B cell (primary cell): Measurements from ENCODE around the gene GLRA1. TPM values are rescaled to one million over a fixed set of nuclear protein-coding genes. Genes with fewer than 3 reads are reported as not detected.

ENCODE experiments used
- ATAC-seq: fragments of 200-7000 bp; cut with Tn5 transposase; one replicate; pipeline ENCODE4 v1.10.0; 2021; ENCODE audit warnings: low read depth, mild to moderate bottlenecking, moderate number of reproducible peaks, moderate library complexity
- CTCF ChIA-PET: fragments of 350-600 bp; sonication (Branson Sonifier 250); formaldehyde crosslinking; loops from one replicate; lab custom pipeline; 2021; ENCODE audit warnings: antibody characterized with exemption, inconsistent platforms; lab: Charles Lee
- POLR2A ChIA-PET: fragments of 350-600 bp; sonication (Branson Sonifier 250); formaldehyde crosslinking; loops from one replicate; lab custom pipeline; 2021; ENCODE audit warnings: antibody characterized with exemption; lab: Charles Lee
- DNase-seq: peaks from one replicate; pipeline ENCODE4 v3.0.0; 2013
- H2AFZ ChIP-seq: 2 replicates; pipeline ENCODE4 v1.6.1; 2012; ENCODE audit warnings: mild to moderate bottlenecking, low read depth, low read length; ENCODE audit not compliant: insufficient read depth, poor library complexity, severe bottlenecking
- H3K27ac ChIP-seq, 2 donors: 1 replicate in 1 of 2; 2 replicates in 1 of 2; pipeline ENCODE4 v1.5.1; 2012 to 2013; ENCODE audit warnings: low read length in 2 of 2, mild to moderate bottlenecking in 2 of 2, moderate library complexity in 1 of 2
- H3K27me3 ChIP-seq, 4 experiments: fragments of 200-600 bp in 1 of 4; sonication (generic) in 1 of 4; replicated peaks in 1 of 4; 1 replicate in 2 of 4; 2 replicates in 2 of 4; pipeline versions ENCODE4 v1.6.1 to v1.7.0; 2013 to 2016; ENCODE audit warnings: low read length in 3 of 4, mild to moderate bottlenecking in 2 of 4, mixed read lengths in 1 of 4, moderate library complexity in 1 of 4; ENCODE audit not compliant: insufficient read depth in 4 of 4, control insufficient read depth in 3 of 4; ENCODE audit errors: control extremely low read depth in 1 of 4
- H3K36me3 ChIP-seq, 2 experiments: replicated peaks in 1 of 2; 1 replicate in 1 of 2; 2 replicates in 1 of 2; pipeline versions ENCODE4 v1.6.1 to v1.7.1; 2013; ENCODE audit warnings: low read length in 1 of 2; ENCODE audit not compliant: insufficient read depth in 2 of 2, control insufficient read depth in 1 of 2; ENCODE audit errors: control extremely low read depth in 1 of 2, extremely low read depth in 1 of 2
- H3K4me1 ChIP-seq, 2 donors: fragments of 200-600 bp in 1 of 2; sonication (generic) in 1 of 2; 1 replicate in 1 of 2; 2 replicates in 1 of 2; pipeline versions ENCODE4 v1.5.1 to v1.6.1; 2013 to 2017; ENCODE audit warnings: low read length in 2 of 2; ENCODE audit not compliant: control insufficient read depth in 2 of 2, insufficient read depth in 2 of 2
- H3K4me2 ChIP-seq: replicated peaks from 2 replicates; pipeline ENCODE3; 2012; ENCODE audit warnings: mild to moderate bottlenecking, low read depth, low read length; ENCODE audit not compliant: poor library complexity, severe bottlenecking
- H3K4me3 ChIP-seq, 5 experiments: fragments of 200-600 bp in 1 of 5; sonication (generic) in 1 of 5; 1 replicate in 3 of 5; 2 replicates in 2 of 5; pipeline versions ENCODE4 v1.5.1 to v1.7.0; 2011 to 2016; ENCODE audit warnings: low read length in 4 of 5, mild to moderate bottlenecking in 4 of 5, low read depth in 2 of 5, control low read depth in 1 of 5, moderate library complexity in 1 of 5; ENCODE audit not compliant: insufficient read depth in 1 of 5; ENCODE audit errors: control extremely low read depth in 1 of 5, extremely low read depth in 1 of 5
- H3K79me2 ChIP-seq: fragments of 200-600 bp; sonication (generic); one replicate; pipeline ENCODE4 v1.6.0; 2016; ENCODE audit warnings: low read length; ENCODE audit not compliant: control insufficient read depth, insufficient read depth
- H3K9ac ChIP-seq: fragments of 200-600 bp; sonication (generic); 2 replicates; pipeline ENCODE4 v1.6.1; 2017; ENCODE audit warnings: mild to moderate bottlenecking, low read length, moderate library complexity
- H3K9me3 ChIP-seq, 3 donors: one replicate each; pipeline versions ENCODE4 v1.6.1 to v1.7.1; 2013; ENCODE audit warnings: low read length in 2 of 3; ENCODE audit not compliant: control insufficient read depth in 2 of 3, insufficient read depth in 1 of 3; ENCODE audit errors: control extremely low read depth in 1 of 3
- H4K20me1 ChIP-seq: 2 replicates; pipeline ENCODE4 v1.6.0; 2012; ENCODE audit warnings: mild to moderate bottlenecking, low read length; ENCODE audit not compliant: insufficient read depth, control insufficient read depth, poor library complexity, severe bottlenecking
- H3K27ac Mint-ChIP-seq: one replicate; pipeline ENCODE4 v1.8.0; 2021; ENCODE audit warnings: mixed read lengths
- H3K27me3 Mint-ChIP-seq: one replicate; pipeline ENCODE4 v1.8.0; 2021; ENCODE audit warnings: mixed read lengths
- H3K4me1 Mint-ChIP-seq: one replicate; pipeline ENCODE4 v1.8.0; 2021; ENCODE audit warnings: mixed read lengths
- H3K4me3 Mint-ChIP-seq: one replicate; pipeline ENCODE4 v1.8.0; 2021; ENCODE audit warnings: mixed read lengths
- H3K9me3 Mint-ChIP-seq: one replicate; pipeline ENCODE4 v1.8.0; 2022; ENCODE audit warnings: mixed read lengths; ENCODE audit not compliant: insufficient read depth
- CTCF ChIP-seq: fragments of 200-600 bp; IDR thresholded peaks from one replicate; pipeline ENCODE4 v1.8.0; 2022; ENCODE audit warnings: antibody characterized with exemption, mild to moderate bottlenecking
- EZH2 ChIP-seq: IDR thresholded peaks from 2 replicates; pipeline ENCODE4 v1.6.1; 2012; ENCODE audit warnings: borderline replicate concordance, low read depth, mild to moderate bottlenecking, moderate library complexity, low read length; ENCODE audit not compliant: insufficient read depth, poor library complexity, severe bottlenecking
- WGBS: methylation state at CpG from one replicate; pipeline ENCODE4 v1.1.5; 2013; ENCODE audit warnings: missing lambda C conversion rate; ENCODE audit not compliant: insufficient coverage; 5-methylcytosine and 5-hydroxymethylcytosine counted together
- intact Hi-C: fragments of 100-400 bp; cut with micrococcal nuclease; formaldehyde crosslinking; loops from one replicate; pipeline ENCODE4 v1.10.0; 2022
- polyA plus RNA-seq: library from polyadenylated mRNA; depleted of rRNA; stranded (reverse); fragments of >200 nt; gene quantifications from 2 replicates; pipeline ENCODE4 v1.2.3, GENCODE V29; 2012
- total RNA-seq, 2 donors: library from RNA; stranded (reverse); fragments of 120-200 nt in 1 of 2; gene quantifications; 1 replicate in 1 of 2; 2 replicates in 1 of 2; pipeline versions ENCODE4 v1.2.3 to v1.2.4, GENCODE V29; 2013 to 2022

GLRA1 gene
- total and polyA plus RNA-seq, 2 donors (not counting 1 experiment from before 2014, with no cell fraction given): not detected

- no peak overlapping the region for H3K4me2 ChIP-seq
- 100% methylated on average over 1 of the region's 3 CpGs for WGBS
- no peaks in the 10 kb centered on the region for H3K4me1 ChIP-seq
- Mint-ChIP-seq H3K4me3 (no peak overlapping the region), H3K4me1 (no peaks in the 10 kb centered on the region), H3K27ac (no peak overlapping the region), H3K27me3 (peaks cover 23% of the 10 kb centered on the region), H3K9me3 (no peaks in the 10 kb centered on the region)
- H3K9me3 ChIP-seq: no peaks in the 10 kb centered on the region
- DNase-seq (no peak), ATAC-seq (no peak)
- POLR2A ChIA-PET: no interaction called here
- TF ChIP-seq EZH2 (no peak), CTCF (no peak)
- H2AFZ ChIP-seq: no peak overlapping the region
- no peaks in the 10 kb centered on the region for H3K36me3 ChIP-seq
- no peaks in the 10 kb centered on the region for H4K20me1 ChIP-seq
- H3K79me2 ChIP-seq: no peaks in the 10 kb centered on the region
- no peak overlapping the region for H3K9ac ChIP-seq
- H3K4me3 ChIP-seq: no peak overlapping the region
- H3K27me3 ChIP-seq: no peaks in the 10 kb centered on the region
- no peak overlapping the region for H3K27ac ChIP-seq
- intact Hi-C loops: no loop called here
- CTCF ChIA-PET: interaction anchor here (1.1 kb wide), 1 partner anchor 75 kb away, joined by 3 read pairs; no protein-coding TSS in a partner anchor
Measured at GRCh38 chr5:151900891-151901290, 23.8 kb downstream of the GLRA1 start.

- Histone ChIP-seq H3K4me3 (no peak overlapping the region), H3K9me3 (no peaks in the 10 kb centered on the region), H3K4me1 (no peaks in the 10 kb centered on the region), H3K79me2 (no peaks in the 10 kb centered on the region), H4K20me1 (no peaks in the 10 kb centered on the region), H3K27me3 (no peaks in the 10 kb centered on the region), H3K27ac (no peak overlapping the region), H3K36me3 (no peaks in the 10 kb centered on the region), H3K4me2 (no peak overlapping the region), H2AFZ (no peak overlapping the region), H3K9ac (no peak overlapping the region)
- no peaks in the 10 kb centered on the region for H3K4me1 Mint-ChIP-seq
- intact Hi-C loops: no loop called here
- DNase-seq (no peak), ATAC-seq (no peak)
- no peaks in the 10 kb centered on the region for H3K9me3 Mint-ChIP-seq
- no peak overlapping the region for H3K27ac Mint-ChIP-seq
- 85% methylated on average over 2 of the region's 2 CpGs for WGBS
- ChIA-PET CTCF (no interaction called here), POLR2A (no interaction called here)
- H3K27me3 Mint-ChIP-seq: peaks cover 23% of the 10 kb centered on the region
- no peak overlapping the region for H3K4me3 Mint-ChIP-seq
- TF ChIP-seq EZH2 (no peak), CTCF (no peak)
Measured at GRCh38 chr5:151899399-151899798, 25.3 kb downstream of the GLRA1 start.
